HG03439 (cell line): ENCODE data around the gene PFDN1.

Experiments used
- ATAC-seq: cut with Tn5 transposase; IDR thresholded peaks from one replicate; pipeline ENCODE4 v1.9.1; 2021; ENCODE audit warnings: mild to moderate bottlenecking, moderate library complexity; ENCODE audit not compliant: unreplicated experiment

The PFDN1 gene

DNA sequence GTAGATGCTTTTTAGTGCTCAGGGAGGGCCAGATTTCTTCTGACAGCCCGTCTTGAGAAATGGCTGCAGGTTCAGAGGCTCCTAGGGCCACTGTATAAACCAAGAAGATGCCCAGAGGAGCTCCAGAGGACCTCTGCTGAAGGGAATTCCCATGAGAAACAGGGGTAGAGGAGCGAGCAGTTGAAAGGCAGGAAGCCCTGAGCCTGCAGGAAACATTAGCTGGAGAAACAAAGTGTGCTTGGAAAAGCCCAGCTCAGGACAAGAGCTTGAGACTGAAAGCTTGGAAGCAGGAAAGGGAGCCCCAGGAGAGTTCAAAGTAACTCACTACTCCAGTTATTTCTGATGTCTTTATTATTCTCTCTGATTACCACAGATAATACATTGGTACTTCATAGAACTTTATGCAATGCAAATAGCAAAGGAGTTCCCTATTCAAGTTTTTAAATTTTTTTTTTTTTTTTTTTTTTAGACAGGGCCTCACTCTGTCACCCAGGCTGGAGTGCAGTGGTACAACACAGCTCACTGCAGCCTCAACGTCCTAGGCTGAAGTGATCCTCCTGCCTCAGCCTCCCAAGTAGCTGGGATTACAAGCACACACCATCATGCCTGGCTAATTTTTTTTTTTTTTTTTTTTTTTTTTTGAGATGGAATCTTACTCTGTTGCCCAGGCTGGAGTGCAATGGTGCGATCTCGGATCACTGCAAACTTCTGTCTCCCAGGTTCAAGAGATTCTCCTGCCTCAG is 27.0 kb upstream of the PFDN1 start:
- no peak for ATAC-seq

DNA sequence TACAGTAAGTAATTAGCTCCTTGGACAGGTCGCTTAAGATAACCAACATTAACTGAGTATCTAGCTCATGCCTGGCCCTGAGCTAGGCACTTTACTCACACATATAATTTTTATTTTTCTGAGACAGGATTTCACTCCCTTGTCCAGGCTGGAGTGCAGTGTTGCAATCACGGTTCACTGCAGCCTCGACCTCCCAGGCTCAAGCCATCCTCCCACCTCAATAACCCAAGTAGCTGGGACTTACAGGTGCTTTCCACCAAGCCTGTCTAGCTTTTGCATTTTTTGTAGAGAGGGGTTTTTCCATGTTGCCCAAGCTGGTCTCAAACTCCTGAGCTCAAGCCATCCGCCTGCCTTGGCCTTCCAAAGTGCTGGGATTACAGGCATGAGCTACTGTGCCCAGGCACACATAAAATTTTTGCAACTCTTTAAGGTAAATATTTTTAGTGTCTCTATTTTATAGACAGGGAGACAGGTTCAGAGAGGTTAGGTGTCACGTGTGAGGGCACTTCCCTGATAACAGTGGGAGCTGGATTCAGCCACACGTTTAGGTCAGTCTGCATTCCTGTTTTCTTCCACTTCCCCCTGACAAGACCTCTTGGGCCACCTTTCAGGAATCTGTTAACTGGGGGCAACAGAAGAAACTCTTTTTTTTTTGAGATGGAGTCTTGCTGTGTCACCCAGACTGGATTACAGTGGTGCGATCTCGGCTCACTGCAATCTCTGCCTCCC is 25.3 kb upstream of the PFDN1 start:
- ATAC-seq: no peak

DNA sequence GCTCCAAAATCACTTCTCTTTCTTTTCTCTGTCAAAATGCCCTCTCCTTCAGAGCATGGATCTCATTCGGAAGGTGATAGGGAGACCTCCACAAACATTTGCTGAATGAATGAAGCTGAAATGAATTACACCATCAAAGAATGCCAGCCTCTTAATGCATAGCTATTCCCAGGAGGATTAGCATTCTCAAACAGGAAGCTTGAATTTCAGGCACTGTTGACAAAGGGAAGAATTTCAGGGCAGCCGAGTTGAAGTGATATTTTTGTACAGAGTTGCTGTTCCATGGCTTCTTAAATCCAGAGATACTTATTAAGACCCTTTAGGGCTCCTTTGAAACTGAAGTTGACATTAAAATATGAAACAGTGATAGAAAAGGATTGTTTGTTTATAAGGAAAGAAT is 24.7 kb upstream of the PFDN1 start:
- ATAC-seq: no peak

DNA sequence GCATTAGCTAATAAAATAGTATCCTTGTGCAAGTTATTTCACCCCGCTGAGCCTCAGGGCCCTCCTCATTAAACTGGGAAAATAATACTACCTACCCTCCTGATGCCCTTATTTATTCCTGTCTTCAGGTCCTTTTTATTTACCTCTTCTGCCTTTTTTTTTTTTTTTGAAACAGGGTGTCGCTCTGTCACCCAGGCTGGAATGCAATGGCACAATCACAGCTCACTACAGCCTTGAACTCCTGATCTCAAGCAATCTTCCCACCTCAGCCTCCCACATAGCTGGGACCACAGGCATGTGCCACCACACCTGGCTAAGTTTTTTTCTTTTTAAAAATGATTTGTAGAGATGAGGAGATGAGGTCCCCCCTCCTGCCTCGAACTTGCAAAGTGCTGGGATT is 22.6 kb upstream of the PFDN1 start:
- no peak for ATAC-seq

DNA sequence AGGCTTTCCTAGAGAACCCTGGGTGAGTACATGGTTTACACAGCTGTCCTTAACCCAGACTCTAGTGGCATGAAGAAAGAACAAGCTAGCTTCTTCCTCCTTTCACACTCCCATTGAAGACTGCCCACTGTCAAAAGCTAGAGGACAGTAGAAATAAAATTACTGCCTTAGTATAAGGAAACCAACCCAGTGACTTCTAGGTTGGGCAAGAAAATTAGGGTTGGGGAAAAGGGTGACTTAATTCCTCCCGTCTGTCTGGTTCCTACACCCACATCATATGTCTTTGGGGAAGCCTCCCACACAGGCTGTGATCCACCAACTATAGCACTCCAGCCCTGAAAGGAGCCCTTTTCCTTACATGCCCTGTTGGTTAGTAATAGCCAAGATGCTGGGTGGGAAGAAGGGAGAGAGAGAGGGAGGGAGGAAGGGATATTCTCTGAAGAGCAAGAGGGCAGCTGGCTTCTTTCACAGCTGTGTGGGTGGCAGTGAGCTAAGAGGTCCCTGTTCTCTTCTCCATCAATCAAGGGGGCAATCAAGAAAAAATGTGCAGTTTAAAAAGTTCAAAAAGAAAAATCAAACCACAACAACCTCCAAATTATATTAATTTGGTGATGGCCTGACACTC is 21.8 kb upstream of the PFDN1 start:
- no peak for ATAC-seq

DNA sequence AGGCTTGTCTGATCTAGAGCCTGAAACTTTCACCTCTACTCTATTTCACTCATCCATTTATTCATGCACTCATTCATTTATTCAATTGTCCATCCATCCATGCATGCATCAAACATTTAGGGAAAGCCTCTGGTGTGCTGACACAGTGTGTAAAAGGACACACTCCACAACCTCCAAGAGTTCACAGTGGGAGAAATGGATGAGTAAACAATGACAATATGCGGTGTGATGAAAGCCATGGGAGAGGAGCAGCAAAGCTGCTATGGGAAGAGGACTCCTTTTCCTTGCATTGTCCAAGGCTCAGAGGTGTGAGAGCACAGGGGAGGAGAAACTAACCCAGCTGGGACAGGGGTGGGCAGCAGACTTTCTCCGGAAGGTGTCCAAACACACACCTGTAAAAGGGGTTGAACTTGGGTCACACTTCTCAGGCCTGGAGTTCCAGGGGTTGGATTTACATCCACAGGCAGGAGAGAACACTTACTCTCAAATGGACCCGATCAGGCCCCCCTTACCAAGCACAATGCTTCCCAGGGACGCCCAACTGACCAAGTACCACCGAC is 21.2 kb upstream of the PFDN1 start:
- no peak for ATAC-seq

DNA sequence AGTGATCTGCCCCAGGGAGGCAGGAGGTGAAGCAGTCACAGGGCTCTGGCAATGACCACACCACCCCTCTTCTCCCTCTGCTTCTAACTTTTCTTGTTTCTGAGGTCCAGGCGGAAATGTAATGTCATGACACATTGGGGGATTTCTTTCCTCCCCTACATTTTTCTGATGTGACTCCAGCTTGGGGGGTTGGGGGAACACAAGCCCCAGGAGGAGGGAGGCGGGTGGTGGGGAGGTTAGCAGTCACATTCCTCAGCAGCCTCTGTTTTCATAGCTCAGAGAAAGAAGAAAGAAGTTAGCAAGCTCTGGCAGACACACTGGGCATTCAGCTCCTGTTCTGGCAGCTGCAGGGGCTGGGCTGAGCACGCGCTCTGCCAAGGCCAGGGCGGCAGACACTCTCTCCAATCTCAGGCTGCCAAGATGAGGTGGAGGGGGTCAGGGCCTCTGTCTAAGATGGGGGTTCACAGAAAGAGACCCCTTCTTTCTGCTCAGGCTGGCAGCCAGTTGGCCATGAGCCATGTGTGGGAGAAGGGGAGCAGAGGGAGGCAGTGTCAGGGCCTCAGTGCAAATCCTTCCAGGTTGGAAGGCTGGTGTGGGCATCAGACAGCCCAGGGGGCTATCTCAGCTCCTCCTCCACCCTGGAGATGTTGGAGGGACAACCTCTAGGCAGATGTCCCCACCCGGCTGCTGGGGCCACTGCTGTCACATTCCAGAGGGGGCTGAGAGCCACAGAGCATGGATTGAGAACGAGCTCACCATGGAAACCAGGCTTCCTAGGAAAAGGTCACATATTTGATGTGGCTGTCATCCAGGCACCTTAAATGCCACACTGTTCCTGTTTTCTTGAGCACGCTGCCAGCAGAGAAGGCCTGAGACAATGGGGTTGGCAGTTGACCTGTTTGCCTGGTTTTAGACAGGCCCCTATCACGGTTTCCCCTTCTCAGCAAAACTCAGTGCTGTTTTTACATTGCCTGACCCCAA is 20.1 kb upstream of the PFDN1 start:
- ATAC-seq: no peak

DNA sequence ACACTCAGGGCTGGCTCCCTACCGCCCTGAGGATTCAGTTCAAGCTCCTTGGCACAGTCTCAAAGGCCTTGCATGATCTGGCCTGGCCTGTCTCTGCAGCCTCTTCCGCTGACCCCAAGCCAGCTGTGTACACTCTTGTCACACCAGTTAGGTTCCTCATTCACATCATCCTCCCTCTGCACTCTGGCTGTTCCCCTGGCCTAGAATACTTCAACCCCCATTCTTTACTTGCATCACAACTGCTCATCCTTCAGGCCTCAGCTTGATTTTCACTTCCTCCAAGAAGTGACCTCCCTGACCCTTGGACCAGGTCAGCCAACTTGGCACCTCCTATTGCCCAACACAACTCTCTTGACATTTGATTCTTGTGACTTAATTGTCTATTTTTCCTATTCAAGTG is 18.9 kb upstream of the PFDN1 start:
- ATAC-seq: no peak

DNA sequence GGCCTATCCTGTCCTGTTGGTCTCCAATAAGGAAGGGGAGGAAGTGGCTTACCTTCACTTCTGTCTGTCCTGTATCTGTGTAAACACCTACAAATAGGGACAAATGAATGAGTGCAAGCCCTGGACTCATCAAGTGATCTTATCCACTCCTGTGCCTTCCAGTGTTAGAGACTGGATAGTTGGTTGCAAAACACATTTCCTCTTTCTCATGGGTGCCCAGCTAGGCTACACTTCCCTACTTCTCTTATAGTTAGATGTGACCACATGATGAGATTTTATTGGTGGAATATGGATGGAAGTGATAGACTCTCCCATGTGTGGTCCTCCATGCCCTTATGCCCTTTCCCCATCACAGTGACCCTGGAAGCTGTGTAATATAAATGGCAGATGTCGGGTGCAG is 16.9 kb upstream of the PFDN1 start:
- ATAC-seq: no peak

DNA sequence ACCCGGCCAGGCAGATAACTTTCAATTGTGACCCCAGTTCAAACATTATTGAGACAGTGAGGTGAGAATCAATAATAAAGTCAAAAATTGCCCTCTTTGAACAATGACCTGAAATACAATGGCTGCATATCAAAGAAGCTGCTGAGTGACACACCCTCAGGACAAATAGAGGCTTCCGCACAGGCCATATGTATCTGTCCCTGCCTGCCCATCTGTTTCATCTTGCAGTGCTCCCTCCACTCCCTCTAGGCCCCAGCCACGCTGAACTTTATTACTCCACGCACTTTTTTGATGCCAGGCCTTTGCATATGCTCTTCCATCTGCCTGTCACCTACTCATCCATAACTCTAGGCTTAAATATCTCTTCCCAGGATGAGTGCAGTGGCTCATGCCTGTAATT is 15.9 kb upstream of the PFDN1 start:
- ATAC-seq: no peak

DNA sequence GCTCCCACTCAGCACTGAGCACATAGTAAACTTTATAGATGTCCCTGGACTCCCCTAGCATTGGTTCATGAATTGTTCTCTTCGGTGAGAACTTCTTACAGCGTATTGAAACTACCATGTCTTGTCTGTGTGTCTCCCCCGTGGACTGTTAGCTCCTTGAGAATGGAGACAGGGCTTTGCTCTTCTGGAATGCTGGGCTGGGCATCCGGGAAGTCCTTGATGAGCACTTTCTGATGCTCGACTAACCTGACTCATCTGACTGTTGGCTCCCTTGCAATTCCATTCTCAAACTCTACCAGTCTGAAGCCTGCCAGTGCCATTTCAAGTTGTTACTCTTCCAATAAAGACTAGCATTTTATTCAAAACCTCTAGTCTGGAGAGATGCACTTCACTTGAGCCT is 15.0 kb upstream of the PFDN1 start:
- ATAC-seq: no peak

DNA sequence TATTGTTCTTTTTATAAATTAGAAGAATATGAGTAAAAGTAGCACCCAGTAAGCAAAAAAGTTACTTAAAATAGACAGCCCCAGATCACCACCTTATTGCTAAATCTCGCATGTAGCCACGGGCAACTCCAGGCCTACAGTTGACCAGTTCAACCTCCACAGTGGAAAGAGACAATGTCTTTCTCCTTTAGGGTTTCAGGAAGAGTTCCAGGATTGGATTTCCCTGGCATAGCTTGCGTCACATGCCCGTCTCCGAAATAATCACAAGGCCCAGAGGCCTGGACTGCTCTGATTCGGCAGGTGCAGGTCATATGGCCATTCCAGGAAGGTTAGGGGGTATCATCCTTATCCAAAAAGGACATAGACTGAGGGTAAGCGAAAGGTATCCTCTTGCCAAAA is 9.9 kb upstream of the PFDN1 start:
- no peak for ATAC-seq

DNA sequence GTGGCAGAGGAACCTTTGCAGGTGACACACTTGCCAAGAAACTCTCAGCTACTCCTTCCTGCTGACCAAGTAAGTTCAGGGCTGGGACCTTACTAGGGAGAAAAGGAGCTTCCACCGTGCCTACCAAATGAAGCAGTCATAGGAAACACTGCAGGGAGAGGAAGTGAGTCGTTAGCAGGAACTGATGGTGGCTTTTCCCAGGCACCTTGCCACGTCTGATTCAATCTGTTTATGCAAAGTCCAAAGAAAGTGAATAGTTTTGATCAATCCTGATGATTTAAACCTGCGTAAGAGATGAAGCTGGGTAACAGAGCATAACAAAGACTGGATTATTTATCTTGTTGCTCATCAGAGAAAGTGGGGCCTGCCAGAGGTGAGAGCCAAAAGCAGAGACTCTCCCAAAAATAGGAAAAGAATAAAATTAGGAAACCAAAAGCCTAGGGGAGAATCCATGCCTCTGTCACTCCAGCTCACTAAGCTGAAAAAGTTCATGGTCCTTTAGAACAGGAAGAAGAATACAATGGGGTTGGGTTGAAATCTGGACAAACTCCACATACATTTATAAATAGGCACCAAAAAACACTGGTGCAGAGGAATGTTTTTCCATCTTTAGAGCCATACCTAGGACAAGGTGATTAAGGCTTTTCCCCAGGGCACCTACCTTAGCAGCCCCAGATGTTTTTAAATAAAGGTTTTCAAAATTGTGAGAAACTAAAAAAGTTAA is 9.3 kb upstream of the PFDN1 start:
- ATAC-seq: no peak

DNA sequence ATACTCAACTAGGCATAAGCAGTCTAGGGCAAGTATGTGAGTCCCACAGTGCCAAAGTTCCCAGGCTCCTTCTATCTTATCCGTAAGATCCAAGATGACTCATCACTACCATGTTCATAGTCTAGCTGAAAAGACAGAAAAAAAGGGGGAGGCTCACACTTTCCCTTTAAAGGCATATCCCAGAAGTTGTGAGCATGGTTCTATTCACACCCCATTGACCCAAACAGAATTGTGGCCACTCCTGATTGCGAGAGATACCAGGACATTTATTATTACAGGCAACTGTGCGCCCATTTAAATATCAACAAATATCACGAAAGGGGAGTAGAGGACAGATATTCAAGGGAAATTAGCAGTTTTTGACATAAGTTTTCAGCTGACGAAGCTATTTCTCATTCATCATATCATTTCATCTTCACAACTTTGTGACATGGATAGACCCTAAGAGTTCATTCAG is 8.1 kb upstream of the PFDN1 start:
- no peak for ATAC-seq

DNA sequence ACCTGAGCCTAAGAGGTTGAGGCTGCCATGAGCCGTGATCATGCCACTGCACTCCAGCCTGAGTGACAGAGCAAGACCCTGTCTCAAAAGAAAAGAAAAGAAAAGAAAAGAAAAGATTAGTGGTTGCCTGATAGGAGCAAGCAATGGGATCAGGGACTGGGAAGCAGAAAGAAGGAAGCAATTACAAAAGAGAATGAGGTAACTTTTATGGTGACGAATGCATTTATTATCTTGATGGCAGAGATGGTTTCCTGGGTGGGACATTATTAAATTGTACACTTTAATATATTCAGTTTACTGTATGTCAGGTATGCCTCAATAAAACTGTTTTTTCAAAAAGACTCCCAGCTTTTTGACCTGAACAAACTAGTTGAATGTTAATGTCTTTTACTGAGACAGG is 7.5 kb upstream of the PFDN1 start:
- no peak for ATAC-seq

DNA sequence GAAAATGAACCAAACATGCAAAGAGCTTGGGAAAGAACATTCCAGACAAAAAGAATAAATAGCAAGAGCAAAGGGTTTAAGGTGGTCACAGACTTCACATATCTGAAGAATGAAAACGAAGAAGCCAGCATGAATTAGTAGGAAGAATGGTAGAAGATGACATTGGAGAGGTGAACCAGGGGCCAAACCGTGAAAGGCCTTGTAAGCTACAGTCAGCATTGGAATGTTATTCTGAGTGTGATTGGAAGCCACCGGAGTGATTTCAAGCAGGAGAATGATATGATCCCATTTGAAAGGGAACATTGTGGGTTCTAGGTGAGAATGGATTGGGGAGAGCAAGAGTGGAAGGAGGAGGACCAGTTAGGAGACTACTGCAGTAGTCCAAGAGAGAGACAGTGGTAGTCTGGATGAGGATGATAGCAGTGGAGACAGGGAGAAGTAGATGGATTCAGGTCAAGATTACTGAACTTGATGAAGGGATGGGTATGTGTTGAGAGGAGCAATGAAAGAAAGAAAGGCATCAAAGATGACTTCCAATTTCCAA is 6.9 kb upstream of the PFDN1 start:
- no peak for ATAC-seq

DNA sequence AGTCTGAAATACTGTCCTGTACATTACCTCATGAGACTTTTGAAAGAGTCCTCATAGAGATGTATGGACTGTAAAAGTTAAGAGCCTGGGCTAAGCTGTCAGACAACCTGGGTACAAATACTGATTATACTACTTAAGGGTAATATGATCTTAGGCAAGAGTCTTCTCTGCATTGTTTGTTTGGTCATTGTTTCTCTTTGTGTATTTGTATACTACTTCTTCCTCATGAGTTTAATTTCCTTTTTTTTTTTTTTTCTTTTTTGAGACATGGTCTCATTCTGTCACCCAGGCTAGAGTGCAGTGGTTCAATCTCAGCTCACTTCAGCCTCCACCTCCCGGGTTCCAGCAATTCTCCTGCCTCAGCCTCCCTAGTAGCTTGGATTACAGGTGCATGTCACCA is 2.6 kb upstream of the PFDN1 start:
- ATAC-seq: no peak

DNA sequence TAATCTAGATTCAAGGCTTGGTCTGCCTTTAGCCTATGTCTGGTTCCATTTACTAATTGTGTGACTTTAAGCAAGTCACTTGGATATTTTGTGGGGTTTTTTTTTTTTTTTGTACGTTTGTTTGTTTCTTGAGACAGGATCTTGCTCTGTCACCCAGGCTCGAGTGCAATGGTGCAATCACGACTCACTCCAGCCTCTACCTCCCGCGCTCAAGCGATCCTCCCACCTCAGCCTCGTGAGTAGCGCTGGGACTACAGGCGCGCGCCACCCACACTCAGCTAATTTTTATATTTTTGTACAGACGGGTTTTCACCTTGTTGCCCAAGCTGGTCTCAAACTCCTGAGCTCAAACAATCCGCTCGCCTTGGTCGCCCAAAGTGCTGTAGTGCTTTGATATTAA is 1.1 kb upstream of the PFDN1 start:
- ATAC-seq: no peak

DNA sequence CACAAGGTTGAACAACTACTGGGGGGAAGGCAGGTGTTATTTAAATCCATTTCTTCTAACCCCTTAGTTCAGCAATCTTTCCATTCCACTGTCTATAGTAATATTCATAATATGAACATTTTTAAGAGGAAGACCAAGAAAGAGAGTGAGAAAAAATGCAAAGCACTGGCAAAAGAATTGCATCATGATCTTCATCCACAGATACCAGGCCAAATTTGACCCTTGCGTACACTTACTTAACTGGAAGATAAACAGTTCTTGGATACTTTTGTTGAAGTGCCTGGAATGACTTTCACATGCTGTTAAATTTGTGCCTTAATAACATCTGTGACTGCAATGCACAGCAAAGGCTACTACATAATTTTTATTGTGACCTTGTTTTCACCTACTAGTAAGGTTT is 1.8 kb downstream of the PFDN1 start:
- no peak for ATAC-seq

DNA sequence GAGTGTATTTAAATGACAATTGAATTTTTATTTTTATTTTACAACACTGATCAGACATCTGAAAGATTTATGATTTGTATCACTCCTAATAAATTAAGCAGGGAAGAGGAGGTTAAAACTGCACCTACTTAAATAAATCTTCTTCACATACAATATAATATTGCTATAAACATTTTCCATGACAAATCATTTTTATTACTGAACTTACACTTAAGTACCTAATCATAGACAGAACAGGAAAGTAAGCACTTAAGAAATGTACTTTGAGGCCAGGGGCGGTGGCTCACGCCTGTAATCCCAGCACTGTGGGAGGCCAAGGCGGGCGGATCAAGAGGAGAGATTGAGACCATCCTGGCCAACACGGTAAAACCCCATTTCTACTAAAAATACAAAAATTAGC is 3.8 kb downstream of the PFDN1 start:
- no peak for ATAC-seq
